ENCODE data around the gene RNPEP.
"Not testable (repeated sequence)": the region's sequence is repeated elsewhere in the genome, so short reads cannot be mapped to it uniquely, and the experiment has no call there.

Gene RNPEP

DNA sequence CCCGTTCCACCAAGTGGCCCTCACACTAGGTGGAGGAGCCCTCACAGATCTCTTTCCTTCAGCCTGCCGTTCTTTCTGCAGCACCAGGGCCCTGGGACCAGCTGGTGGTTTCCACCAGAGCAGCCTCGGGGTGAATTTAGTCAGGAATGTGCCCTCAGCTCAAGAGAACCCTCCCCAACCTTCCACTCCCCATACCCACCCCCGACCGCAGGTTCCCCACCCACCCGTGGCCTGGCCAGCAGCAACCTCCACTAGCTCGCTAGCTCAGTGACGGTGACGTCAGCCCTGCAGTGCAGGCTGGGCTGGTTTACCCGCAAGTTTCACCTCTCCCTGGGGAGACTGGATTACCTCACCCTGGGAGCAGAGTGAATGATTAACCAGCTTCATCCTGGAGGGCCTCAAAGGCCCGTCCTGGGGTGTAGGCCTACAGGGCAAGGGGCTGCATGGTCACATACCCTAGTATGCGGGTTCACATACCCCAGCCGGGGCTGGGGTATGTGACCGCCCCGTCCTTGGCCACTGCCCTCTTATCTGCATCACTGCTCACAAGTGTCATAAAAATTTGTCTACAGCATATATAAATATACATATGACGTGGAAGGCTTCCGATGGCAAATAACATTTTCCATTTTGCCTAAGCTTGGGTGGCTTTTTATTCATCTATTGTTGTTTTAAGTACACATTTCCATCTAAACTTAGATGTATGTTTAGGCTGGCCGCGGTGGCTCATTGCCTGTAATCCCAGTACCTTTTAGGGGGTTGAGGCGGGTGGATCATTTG is 52.4 kb downstream of the RNPEP start:
- DNase-seq (ENCODE audit: low read depth, low spot score), result peak; percentile 86

DNA sequence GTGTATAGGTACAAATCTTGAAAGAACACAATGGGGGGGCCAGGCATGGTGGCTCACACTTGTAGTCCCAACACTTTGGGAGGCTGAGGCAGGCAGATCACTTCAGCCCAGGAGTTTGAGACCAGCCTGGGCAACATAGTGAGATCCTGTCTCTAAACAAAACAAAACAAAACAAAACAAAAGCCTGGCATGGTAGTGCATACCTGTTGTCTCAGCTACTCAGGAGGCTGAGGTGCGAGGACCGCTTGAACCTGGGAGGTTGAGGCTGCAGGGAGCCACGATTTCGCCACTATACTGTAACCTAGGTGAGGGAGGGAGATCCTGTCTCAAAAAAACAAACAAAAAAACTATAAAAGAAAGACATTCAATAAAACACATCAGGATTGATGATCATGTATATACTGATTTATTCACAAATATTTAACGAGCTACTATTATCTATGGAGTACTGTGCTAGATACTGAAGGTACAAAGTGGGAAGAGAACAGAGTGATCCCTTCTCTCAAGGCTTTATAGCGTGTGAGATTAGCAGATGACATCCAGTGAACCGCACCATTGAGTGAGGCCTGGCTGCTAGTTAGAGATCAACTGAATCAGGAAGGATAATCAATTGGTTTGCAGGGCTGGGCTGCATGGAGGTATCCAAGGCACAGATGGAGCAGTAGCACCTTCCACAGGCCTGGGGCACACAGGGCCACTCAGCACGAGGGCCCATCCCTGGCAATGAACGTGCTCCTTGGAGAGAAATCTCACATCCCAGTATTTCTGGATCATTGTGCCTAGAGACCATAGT is 54.3 kb downstream of the RNPEP start:
- no peak for DNase-seq (ENCODE audit: low read depth, low spot score)

DNA sequence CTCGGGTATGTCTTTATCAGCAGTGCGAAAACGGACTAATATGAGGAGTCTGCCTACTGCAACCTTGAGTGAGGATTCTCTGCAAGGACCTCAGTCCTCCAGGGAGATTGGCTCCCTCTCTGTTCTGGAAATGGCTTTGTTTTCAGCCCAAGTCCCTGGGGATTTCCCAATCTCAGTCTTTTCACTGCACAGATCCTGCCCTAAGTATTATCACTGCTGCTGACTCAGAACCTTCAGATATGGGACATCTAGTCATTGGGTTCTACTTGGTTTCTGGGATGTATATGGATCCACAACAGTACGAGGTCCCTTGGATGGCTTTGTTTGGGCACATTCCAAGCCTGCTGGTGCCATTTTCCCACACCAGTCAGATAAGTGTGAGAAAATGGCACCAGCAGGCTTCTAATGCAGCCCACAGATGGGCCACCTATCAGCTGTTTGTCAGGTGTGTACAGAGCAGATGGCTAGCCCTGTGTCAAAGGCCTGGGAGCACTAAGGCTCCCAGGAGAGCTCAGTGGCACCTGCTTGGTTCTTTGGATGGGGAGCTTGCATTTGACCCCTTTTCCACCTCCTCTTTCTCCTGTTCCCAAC is 55.4 kb downstream of the RNPEP start:
- no peak for DNase-seq (ENCODE audit: low read depth, low spot score)

DNA sequence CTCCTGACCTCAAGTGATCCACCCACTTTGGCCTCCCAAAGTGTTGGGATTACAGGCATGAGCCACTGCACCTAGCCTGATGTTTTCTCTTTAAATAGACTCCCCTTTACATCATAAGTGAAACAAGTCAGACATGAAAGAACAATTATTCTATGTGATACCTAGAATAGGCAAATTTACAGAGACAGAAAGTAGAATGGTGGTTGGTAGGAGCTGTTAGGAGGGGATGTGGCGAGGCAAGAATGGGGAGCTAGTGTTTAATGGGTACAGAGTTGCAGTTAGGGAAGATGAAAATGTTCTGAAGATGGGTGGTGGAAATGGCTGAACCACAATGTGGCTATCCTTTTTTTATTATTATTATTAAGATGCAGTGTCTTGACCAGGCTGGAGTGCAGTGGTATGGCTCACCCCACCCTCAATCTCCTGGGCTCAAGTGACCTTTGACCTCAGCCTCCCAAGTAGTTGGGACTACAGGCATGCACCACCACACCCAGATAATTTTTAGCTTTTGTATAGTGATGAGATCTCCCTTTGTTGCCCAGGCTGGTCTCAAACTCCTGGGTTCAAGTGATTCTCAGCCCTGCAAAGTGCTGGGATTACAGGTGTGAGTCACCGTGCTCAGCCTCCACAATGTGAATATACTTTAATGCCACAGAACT is 56.4 kb downstream of the RNPEP start:
- DNase-seq (ENCODE audit: low read depth, low spot score), result no peak

DNA sequence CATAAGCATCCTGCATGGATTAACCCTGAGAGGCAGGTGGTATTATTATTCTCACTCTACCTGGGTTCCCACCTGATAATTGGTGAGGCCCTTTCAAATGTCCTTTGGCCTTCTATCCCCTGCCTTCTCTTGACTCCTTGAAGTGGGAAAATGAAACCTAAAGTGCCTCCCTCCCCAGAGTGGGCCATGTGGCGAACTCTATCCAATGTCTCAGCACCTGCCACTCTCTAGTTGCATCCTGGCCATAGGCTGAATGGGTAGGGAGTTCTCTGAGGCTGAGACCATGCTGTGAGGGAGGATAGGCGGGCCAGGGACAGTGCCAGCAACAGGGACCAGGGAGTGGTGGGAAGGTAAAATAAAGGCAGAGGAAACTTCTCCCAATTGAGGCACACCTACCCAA is 63.3 kb downstream of the RNPEP start:
- DNase-seq (ENCODE audit: low read depth, low spot score), result no peak

DNA sequence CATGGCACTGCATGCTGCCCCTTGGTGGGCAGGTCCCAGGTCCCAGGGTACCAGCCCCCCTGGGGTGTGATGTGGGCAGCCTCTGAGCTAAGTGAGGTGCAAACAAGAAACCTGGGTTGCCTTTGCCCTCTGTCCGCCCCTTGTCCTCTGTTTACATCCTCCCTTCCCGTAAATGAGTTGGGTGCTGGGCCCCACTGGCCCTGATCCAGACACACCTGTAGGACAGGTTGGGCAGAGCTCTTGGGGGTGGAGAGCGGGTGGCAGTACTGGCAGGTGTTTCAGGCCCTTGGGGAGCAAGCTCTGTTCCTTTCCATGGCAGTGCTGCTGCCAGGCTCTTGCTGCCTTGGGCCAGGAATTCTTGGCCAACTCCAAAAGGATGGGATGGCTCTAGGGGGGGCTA is 63.8 kb downstream of the RNPEP start:
- no peak for DNase-seq (ENCODE audit: low read depth, low spot score)

DNA sequence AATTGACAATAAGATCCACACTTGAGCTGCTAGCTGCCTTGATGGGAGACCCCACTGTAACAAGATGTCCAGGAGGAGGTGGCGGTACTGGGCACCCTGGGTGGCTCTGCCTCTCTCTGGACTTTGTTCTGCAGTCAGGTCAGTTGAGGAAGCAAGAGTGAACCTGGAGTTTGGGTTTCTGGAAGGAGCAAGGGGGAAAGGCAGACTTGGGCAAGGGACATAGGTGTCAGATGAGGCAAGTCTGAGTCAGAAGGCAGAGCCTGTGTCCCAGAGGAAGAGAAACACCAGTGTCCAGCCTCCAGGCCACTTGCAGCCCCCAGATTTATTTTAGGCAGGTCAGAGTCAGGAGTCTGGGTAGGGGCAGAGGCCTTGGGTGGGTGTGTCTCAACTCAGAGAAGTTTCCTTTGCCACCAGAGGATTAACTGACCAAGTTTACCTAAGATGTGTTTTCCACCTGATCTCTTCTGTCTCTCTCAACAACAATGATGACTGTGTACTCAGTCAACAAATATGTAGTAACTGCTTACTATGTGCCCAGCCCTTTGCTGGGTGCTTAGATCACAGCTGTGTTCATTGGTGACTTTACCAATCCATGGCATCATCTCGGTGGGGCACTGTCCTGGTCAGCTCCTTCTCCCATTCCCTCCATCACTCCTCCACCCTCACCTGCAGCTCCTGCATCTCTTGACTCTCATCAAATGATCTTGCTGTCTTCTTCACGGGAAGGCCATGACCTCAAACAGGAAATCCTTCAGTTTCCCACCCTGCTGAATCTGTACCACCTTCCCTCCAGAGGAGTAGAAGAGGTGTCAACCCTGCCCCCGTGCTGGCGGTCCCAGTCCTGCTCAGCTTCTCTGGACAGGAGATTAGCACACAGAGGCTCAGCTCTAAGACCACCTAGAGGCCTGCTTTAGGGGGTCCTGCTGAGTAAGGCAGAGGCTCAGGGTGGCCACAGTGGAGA is 64.6 kb downstream of the RNPEP start:
- no peak for DNase-seq (ENCODE audit: low read depth, low spot score)

DNA sequence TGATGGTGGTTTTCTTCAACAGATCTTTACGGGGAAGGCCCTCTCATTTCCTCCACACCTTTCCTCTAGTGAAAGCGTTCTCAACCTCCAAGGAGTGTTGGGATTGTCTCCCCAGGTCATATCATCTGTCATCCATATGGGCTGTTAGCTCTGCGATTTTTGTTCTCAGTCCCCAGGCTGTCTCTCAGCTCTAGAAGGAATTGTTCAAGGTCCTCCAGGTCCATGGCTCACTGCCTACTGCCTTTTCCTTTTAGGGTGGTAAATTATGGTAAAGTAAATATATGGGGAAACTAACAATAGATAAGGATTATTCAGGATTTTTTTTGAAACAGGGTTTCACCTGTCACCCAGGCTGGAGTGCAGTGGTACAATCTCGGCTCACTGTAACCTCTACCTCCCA is 65.5 kb downstream of the RNPEP start:
- no peak for DNase-seq (ENCODE audit: low read depth, low spot score)

DNA sequence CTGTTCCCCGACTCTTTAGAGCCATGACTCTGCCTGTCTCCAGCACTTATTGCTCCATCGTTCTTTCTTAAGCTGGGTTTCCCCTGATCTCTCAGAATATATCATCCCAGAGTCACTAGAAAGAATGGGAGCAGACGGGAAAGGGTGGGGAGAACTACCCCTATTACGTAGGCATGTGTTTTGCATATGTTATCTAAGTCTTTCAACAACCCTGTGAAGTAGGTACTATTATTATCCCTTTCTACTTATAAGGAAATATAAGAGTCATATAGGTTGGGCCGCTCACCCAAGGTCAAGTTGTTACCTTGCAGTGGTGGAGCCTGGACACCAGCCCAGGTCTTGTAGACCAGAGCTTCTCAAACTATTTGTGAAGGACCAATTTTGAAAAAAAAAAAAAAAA is 66.7 kb downstream of the RNPEP start:
- no peak for DNase-seq (ENCODE audit: low read depth, low spot score)

DNA sequence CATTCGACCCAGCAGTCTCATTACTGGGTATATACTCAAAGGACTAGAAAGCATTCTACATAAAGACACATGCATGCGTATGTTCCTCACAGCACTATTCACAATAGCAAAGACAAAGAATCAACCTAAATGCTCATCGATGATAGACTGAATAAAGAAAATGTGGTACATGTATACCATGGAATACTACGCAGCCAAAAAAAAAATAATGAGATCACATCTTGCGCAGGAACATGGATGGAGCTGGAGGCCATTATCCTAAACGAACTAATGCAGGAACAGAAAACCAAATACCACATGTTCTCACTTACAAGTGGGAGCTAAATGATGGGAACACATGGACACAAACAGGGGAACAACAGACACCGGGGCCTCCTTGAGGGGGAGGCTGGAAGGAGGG is 71.6 kb downstream of the RNPEP start:
- no peak for DNase-seq (ENCODE audit: low read depth, low spot score)

DNA sequence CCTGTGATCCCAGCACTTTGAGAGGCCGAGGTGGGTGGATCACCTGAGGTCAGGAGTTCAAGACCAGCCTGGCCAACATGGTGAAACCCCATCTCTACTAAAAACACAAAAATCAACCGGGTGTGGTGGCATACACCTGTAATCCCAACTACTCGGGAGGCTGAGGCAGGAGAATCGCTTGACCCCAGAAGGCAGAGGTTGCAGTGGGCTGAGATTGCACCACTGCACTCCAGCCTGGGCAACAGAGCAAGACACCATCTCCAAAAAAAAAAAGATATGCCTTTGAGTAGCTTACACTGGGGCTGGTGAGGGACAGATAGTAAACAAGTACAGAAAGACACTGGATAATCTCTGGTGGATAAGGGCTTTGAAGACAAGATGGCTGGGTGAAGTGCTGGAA is 72.2 kb downstream of the RNPEP start:
- DNase-seq (ENCODE audit: low read depth, low spot score), result not testable (repeated sequence)

All from brain pericyte (primary cell).